ENCODE measurements around the gene NEUROD4.

- no peak for TF ChIP-seq CTCF (IDR thresholded peaks at IDR 0.05; ENCODE audit: insufficient read depth, low read length, poor library complexity, severe bottlenecking)
- TF ChIP-seq EZH2phosphoT487 (conservative IDR thresholded peaks at IDR 0.05; ENCODE audit: low read length): no peak
Measured at GRCh38 chr12:55074806-55075205, 55.0 kb downstream of the NEUROD4 start.
